Measurements from ENCODE around the gene NID1.
A peak's percentile ranks its signal among the peaks of the same experiment; 100 is the strongest.

NID1 gene

GRCh38 chr1:235997049-235997448 lies 67.8 kb downstream of the NID1 start:
- DNase-seq (ENCODE audit: extremely low spot score), result no peak
- POLR2A ChIA-PET, result no interaction called here
- no peak for TF ChIP-seq CTCF (IDR thresholded peaks at IDR 0.05; ENCODE audit: control extremely low read depth, extremely low read depth, low read depth, missing control alignments)
- CTCF ChIA-PET, result interaction anchor here (4.3 kb wide), 1 partner anchor 25 kb away, joined by 16 read pairs; no protein-coding TSS in a partner anchor

DNA sequence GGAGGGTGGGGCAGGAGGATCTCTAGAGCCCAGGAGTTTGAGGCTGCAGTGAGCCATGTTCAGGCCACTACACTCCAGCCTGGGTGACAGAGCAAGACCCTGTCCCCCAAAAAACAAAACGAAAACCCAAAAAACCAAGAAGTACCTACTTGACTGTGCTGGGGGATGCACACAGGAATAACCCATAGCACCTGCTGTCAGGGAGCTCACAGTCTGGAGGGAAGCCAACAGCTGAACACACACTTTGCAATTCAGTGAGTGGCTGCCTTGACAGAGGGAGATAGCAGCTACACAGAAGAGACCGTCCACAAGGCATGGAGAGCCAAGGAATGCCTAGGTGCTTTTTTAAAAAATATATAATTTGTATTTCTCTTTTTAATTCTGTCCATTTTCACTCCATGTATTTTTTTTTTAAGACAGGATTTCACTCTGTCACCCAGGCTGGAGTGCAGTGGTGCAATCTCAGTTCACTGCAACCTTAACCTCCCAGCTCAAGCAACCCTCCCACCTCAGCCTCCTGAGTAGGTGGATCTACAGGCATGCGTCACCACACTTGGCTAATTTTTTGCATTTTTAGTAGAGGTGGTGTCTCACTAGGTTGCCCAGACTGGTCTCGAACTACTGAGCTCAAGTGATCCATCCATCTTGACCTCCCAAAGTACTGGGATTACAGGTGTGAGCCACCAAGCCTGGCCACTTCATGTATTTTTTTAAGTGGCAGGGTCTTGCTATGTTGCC lies 68.7 kb downstream of the NID1 start:
- ChIA-PET CTCF (interaction anchor here (0.9 to 4.3 kb wide), 7 partner anchors 18 to 1566 kb away, joined by 3 to 16 read pairs (median 3); no protein-coding TSS in a partner anchor), POLR2A (no interaction called here)
- peak; percentile 29 for DNase-seq (ENCODE audit: extremely low spot score)
- no peak for TF ChIP-seq CTCF (IDR thresholded peaks at IDR 0.05; ENCODE audit: control extremely low read depth, extremely low read depth, low read depth, missing control alignments)

DNA sequence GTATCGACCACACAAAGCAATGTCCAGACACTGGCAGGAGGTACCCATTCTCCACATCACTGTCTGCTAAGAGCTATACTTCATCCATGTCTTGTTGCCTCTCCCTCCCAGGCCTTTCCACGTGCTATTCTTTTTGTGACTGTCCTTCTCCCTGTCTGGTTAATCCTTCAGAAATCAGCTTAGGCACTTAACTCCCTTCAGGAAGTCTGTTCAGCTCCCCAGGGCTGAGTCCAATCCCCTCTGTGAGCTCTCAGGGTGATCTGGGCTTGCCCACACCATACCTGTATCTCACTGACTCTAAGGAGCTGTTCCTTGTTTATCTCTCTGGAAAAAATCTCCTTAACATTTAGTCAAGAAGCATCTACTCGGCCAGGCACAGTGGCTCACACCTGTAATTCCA lies 69.4 kb downstream of the NID1 start:
- ChIA-PET POLR2A (no interaction called here), CTCF (interaction anchor here (0.9 to 4.3 kb wide), 7 partner anchors 17 to 1567 kb away, joined by 3 to 16 read pairs (median 3); no protein-coding TSS in a partner anchor)
- no peak for TF ChIP-seq CTCF (IDR thresholded peaks at IDR 0.05; ENCODE audit: control extremely low read depth, extremely low read depth, low read depth, missing control alignments)
- DNase-seq (ENCODE audit: extremely low spot score), result no peak

GRCh38 chr1:235993652-235994051 lies 71.2 kb downstream of the NID1 start:
- no peak for TF ChIP-seq CTCF (IDR thresholded peaks at IDR 0.05; ENCODE audit: control extremely low read depth, extremely low read depth, low read depth, missing control alignments)
- POLR2A ChIA-PET, result no interaction called here
- DNase-seq (ENCODE audit: extremely low spot score), result no peak
- CTCF ChIA-PET, result interaction anchor here (1.7 kb wide), 1 partner anchor 22 kb away, joined by 9 read pairs; no protein-coding TSS in a partner anchor

GRCh38 chr1:235992868-235993267 lies 72.0 kb downstream of the NID1 start:
- TF ChIP-seq CTCF (IDR thresholded peaks at IDR 0.05; ENCODE audit: control extremely low read depth, extremely low read depth, low read depth, missing control alignments), result no peak
- DNase-seq (ENCODE audit: extremely low spot score), result no peak
- ChIA-PET CTCF (interaction anchor here (1.7 kb wide), 1 partner anchor 21 kb away, joined by 9 read pairs; no protein-coding TSS in a partner anchor), POLR2A (no interaction called here)

- POLR2A ChIA-PET, result no interaction called here
- TF ChIP-seq CTCF (IDR thresholded peaks at IDR 0.05; ENCODE audit: control extremely low read depth, extremely low read depth, low read depth, missing control alignments), result no peak
- CTCF ChIA-PET, result interaction anchor here (1.7 kb wide), 1 partner anchor 21 kb away, joined by 9 read pairs; no protein-coding TSS in a partner anchor
- no peak for DNase-seq (ENCODE audit: extremely low spot score)
Observed at GRCh38 chr1:235992346-235992745, 72.5 kb downstream of the NID1 start.

All from GM10248 (cell line).